Mesendoderm (in vitro differentiated cells): Measurements from ENCODE around the gene MAN2A1.
A peak's percentile ranks its signal among the peaks of the same experiment; 100 is the strongest.

Experiments
- DNase-seq: peaks from one replicate; pipeline ENCODE4 v3.0.0; 2013
- H2AK5ac ChIP-seq: 2 replicates; pipeline ENCODE4 v1.6.1; 2013; ENCODE audit warnings: low read length, inconsistent platforms
- H2BK120ac ChIP-seq: 2 replicates; pipeline ENCODE4 v1.6.1; 2013; ENCODE audit warnings: low read depth, mild to moderate bottlenecking, low read length, moderate library complexity, mixed read lengths
- H2BK15ac ChIP-seq: replicated peaks from 2 replicates; pipeline ENCODE4 v1.6.1; 2013; ENCODE audit warnings: low read depth, mild to moderate bottlenecking, moderate library complexity
- H2BK5ac ChIP-seq: 2 replicates; pipeline ENCODE4 v1.6.1; 2013; ENCODE audit warnings: low read length, inconsistent platforms
- H3K18ac ChIP-seq: 2 replicates; pipeline ENCODE4 v1.6.1; 2013; ENCODE audit warnings: mild to moderate bottlenecking, low read length, mixed read lengths
- H3K23ac ChIP-seq: one replicate; pipeline ENCODE4 v1.6.1; 2013; ENCODE audit warnings: low read length
- H3K27ac ChIP-seq: 2 replicates; pipeline ENCODE4 v1.5.1; 2013; ENCODE audit warnings: low read depth, mild to moderate bottlenecking, inconsistent platforms, low read length, moderate library complexity
- H3K27me3 ChIP-seq: 2 replicates; pipeline ENCODE4 v1.6.1; 2013; ENCODE audit warnings: low read length, control low read depth, mild to moderate bottlenecking, inconsistent platforms; ENCODE audit not compliant: insufficient read depth, poor library complexity
- H3K36me3 ChIP-seq: 2 replicates; pipeline ENCODE4 v1.6.1; 2013; ENCODE audit warnings: low read length, inconsistent platforms; ENCODE audit not compliant: control insufficient read depth, insufficient read depth
- H3K4ac ChIP-seq: one replicate; pipeline ENCODE4 v1.6.1; 2013; ENCODE audit warnings: low read depth, mild to moderate bottlenecking, low read length, moderate library complexity
- H3K4me1 ChIP-seq: 2 replicates; pipeline ENCODE4 v1.6.1; 2013; ENCODE audit warnings: low read depth, low read length, inconsistent platforms; ENCODE audit not compliant: control insufficient read depth
- H3K4me2 ChIP-seq: 2 replicates; pipeline ENCODE4 v1.6.1; 2013; ENCODE audit warnings: low read length
- H3K4me3 ChIP-seq: 2 replicates; pipeline ENCODE4 v1.5.1; 2013; ENCODE audit warnings: mild to moderate bottlenecking, low read length
- H3K56ac ChIP-seq: one replicate; pipeline ENCODE4 v1.6.1; 2013; ENCODE audit warnings: low read length
- H3K79me1 ChIP-seq: 2 replicates; pipeline ENCODE4 v1.6.1; 2013; ENCODE audit warnings: low read length, inconsistent platforms
- H3K79me2 ChIP-seq: 2 replicates; pipeline ENCODE4 v1.6.1; 2013; ENCODE audit warnings: mild to moderate bottlenecking, low read length; ENCODE audit not compliant: control insufficient read depth, insufficient read depth
- H3K9ac ChIP-seq: 2 replicates; pipeline ENCODE4 v1.6.1; 2013; ENCODE audit warnings: low read length, inconsistent platforms
- H4K5ac ChIP-seq: one replicate; pipeline ENCODE4 v1.6.1; 2013; ENCODE audit warnings: low read length
- H4K8ac ChIP-seq: one replicate; pipeline ENCODE4 v1.6.1; 2013; ENCODE audit warnings: low read depth, mild to moderate bottlenecking, control low read depth, low read length, moderate library complexity
- WGBS: extraction: QIAGEN DNeasy Blood & Tissue Kit; methylation state at CpG from one replicate; pipeline ENCODE4 v1.1.7; 2013; ENCODE audit warnings: low lambda C conversion rate, missing lambda C conversion rate; ENCODE audit not compliant: insufficient coverage; ENCODE audit errors: extremely low coverage; 5-methylcytosine and 5-hydroxymethylcytosine counted together

MAN2A1 gene

DNA sequence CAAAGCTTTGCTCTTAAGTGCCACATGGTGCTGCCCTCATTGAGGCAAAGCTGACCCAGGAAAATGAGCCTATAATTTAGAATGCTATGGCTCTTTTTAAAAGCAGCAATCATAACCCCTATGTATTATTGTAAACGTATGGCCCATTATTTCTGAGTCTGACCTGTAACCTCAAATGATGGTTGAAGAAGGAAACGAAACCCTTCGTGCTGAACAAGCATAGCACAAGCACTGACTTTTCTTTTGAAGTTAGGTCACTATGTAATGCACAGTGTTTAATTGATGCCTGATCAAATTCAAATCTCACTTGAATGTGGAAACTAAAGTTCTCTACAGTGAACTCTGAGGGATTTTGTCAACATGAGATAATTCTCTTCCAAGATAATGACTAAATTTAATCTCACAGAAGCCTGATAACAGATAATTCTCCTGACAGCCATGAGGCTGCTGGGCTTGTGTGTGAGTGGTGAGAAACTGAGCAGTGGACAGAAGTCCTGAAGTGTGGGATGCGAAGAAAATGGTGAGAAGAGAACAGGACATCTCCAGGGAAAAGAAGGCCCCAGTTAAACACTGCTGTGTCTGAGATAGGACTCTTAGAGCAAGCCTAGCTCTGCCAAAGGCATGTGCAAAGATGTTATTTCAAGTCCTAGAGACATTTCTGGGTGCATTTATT lies 226.9 kb downstream of the MAN2A1 start:
- H2BK15ac ChIP-seq: no peak overlapping the region
- H2AK5ac ChIP-seq: no peak overlapping the region
- H3K27me3 ChIP-seq: peaks cover 2% of the 10 kb centered on the region
- no CpG with 5 or more reads among the region's 4 CpGs for WGBS
- H3K4me3 ChIP-seq: no peak overlapping the region
- H3K23ac ChIP-seq: no peak overlapping the region
- H2BK5ac ChIP-seq: no peak overlapping the region
- H3K18ac ChIP-seq: no peak overlapping the region
- no peak overlapping the region for H2BK120ac ChIP-seq
- peak; percentile 61 for DNase-seq
- H3K56ac ChIP-seq: no peak overlapping the region
- no peak overlapping the region for H3K4ac ChIP-seq
- no peak overlapping the region for H4K8ac ChIP-seq
- H3K36me3 ChIP-seq: no peaks in the 10 kb centered on the region
- no peak overlapping the region for H3K27ac ChIP-seq
- no peaks in the 10 kb centered on the region for H3K79me1 ChIP-seq
- H3K4me1 ChIP-seq: no peaks in the 10 kb centered on the region
- H3K4me2 ChIP-seq: no peak overlapping the region
- H4K5ac ChIP-seq: no peak overlapping the region
- H3K9ac ChIP-seq: no peak overlapping the region
- no peaks in the 10 kb centered on the region for H3K79me2 ChIP-seq
